Muscle of leg (tissue), 11 donors: ENCODE data around the gene FMO1. TPM values are rescaled to one million over a fixed set of nuclear protein-coding genes. Genes with fewer than 3 reads are reported as not detected.
"Not testable (repeated sequence)": the region's sequence is repeated elsewhere in the genome, so short reads cannot be mapped to it uniquely, and the experiment has no call there.

Experiments
- DNase-seq: peaks from one replicate; pipeline ENCODE4 v3.0.0; 2013
- H3K27ac ChIP-seq: one replicate; pipeline ENCODE4 v1.5.1; 2013; ENCODE audit warnings: mild to moderate bottlenecking, low read length, control low read depth
- H3K27me3 ChIP-seq: one replicate; pipeline ENCODE4 v1.6.1; 2013; ENCODE audit warnings: low read length; ENCODE audit not compliant: control insufficient read depth, insufficient read depth
- H3K36me3 ChIP-seq: one replicate; pipeline ENCODE4 v1.6.1; 2013; ENCODE audit warnings: low read length; ENCODE audit not compliant: control insufficient read depth, insufficient read depth
- H3K4me1 ChIP-seq: one replicate; pipeline ENCODE4 v1.6.1; 2013; ENCODE audit warnings: low read length; ENCODE audit not compliant: control insufficient read depth, insufficient read depth
- H3K4me3 ChIP-seq: one replicate; pipeline ENCODE4 v1.5.1; 2013; ENCODE audit warnings: low read length, control low read depth
- H3K9me3 ChIP-seq: replicated peaks from 2 replicates; pipeline ENCODE4 v1.6.1; 2013; ENCODE audit warnings: low read depth, low read length; ENCODE audit not compliant: control insufficient read depth
- WGBS: methylation state at CpG from one replicate; pipeline ENCODE4 v1.1.5; 2013; ENCODE audit warnings: missing lambda C conversion rate; ENCODE audit not compliant: insufficient coverage; 5-methylcytosine and 5-hydroxymethylcytosine counted together
- polyA plus RNA-seq, 8 donors: library from polyadenylated mRNA; unstranded; fragments of 120-200 nt; gene quantifications; one replicate each; pipeline versions ENCODE4 v1.2.1 to v1.2.3, GENCODE V29; 2013; ENCODE audit warnings: inconsistent platforms in 1 of 8, low replicate concordance in 1 of 8; ENCODE audit not compliant: insufficient read length in 8 of 8, insufficient read depth in 1 of 8
- total RNA-seq: library from RNA; stranded (reverse); fragments of 120-200 nt; gene quantifications from one replicate; pipeline ENCODE4 v1.2.4, GENCODE V29; 2013

FMO1 gene
- total and polyA plus RNA-seq, 9 donors, result 2.6 to 10.1 (median 7.5) TPM

DNA sequence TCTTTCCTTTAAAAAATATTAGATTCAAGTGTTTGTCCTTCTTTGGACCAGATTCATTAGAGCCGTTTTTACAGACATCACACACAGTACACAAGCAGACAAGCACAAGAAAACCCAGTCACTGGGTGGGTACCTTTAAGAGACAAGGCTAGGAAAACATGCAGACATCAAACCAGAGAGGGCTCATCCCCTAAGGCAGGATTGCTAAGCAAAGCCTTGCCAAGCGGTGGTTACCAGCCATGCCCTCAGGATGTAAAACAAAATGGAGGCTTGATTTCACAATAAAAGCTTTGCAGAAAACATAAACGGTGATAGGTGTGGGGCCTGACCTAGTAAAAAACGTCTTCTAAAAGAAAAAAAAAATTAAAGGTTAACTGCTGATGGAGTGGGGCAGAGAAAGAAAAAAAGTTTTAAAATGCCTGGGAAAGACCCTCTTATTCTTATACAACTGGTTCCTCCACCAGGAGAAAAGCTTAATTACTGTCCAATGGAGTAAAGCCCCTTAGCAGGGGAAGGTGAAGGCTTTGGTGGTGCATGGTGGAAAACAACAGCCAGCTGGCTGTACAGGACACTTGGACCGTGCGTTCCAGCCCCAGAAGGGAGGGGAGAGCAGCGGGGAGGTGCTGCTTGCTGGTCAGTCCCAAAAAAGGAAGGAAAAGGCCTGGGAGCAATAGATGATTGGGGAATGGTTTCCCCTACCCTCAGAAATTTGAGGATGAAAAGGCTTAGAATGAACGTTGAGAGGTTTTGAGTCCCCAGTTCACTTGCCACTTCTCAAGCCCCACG lies 30.4 kb upstream of the FMO1 start:
- H3K9me3 ChIP-seq, result no peaks in the 10 kb centered on the region
- H3K36me3 ChIP-seq, result no peaks in the 10 kb centered on the region
- no peak for DNase-seq
- no peak overlapping the region for H3K27ac ChIP-seq
- no peak overlapping the region for H3K4me3 ChIP-seq
- H3K27me3 ChIP-seq, result no peaks in the 10 kb centered on the region
- 36% methylated on average over 4 of the region's 9 CpGs for WGBS
- peaks cover 12% of the 10 kb centered on the region for H3K4me1 ChIP-seq

DNA sequence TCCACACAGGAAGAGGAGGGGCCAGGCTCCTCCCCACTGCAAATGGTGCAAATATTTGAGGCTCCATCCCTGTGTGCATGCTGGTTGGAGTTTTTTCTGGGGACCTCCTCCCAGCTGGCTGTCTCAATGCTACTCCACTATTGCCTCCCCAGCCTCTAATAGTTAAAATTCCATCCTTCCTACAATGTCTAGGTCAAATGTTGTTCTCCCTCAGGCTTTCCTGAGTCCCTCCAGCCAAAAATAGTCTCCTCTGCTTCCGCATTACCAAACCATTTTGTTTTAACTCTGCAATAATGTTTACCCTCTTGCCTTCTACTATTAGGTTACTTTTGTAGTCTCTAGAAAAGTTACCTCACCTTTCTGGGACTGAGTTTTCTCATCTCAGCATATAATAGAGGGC lies 29.6 kb upstream of the FMO1 start:
- H3K27ac ChIP-seq, result no peak overlapping the region

GRCh38 chr1:171219346-171220080 lies 28.8 kb upstream of the FMO1 start:
- Histone ChIP-seq H3K4me1 (peaks cover 14% of the 10 kb centered on the region), H3K27me3 (no peaks in the 10 kb centered on the region), H3K36me3 (no peaks in the 10 kb centered on the region), H3K27ac (peak overlapping the region; percentile 78), H3K9me3 (no peaks in the 10 kb centered on the region), H3K4me3 (no peak overlapping the region)
- WGBS, result no CpG with 5 or more reads among the region's 2 CpGs
- no peak for DNase-seq

More for the DNA sequence above, 29.6 kb upstream of the FMO1 start:
- DNase-seq, result peak; percentile 56
- no CpG with 5 or more reads among the region's 1 CpG for WGBS
- no peaks in the 10 kb centered on the region for H3K36me3 ChIP-seq
- peaks cover 16% of the 10 kb centered on the region for H3K4me1 ChIP-seq
- H3K27me3 ChIP-seq, result no peaks in the 10 kb centered on the region
- no peaks in the 10 kb centered on the region for H3K9me3 ChIP-seq
- H3K4me3 ChIP-seq, result no peak overlapping the region

DNA sequence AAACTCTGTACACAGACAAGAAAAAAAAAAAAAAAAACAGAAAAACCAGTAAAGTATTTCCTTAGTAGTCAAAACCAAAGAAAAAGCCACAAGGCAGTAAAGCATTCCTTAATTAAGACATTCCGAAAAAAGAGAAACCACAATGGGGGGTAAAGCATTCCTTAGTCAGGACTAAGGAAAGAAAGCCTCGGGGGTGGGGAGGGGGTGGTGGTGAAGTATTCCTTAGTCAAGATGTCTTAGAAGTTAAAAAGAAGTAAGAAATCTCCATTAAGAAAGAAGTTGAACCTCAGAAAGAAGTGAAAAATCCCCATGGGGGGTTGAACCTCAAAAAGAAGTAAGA lies 28.2 kb upstream of the FMO1 start:
- no peaks in the 10 kb centered on the region for H3K9me3 ChIP-seq
- WGBS, result no CpG with 5 or more reads among the region's 2 CpGs
- H3K4me3 ChIP-seq, result no peak overlapping the region
- peak overlapping the region; percentile 78 for H3K27ac ChIP-seq
- no peaks in the 10 kb centered on the region for H3K36me3 ChIP-seq
- DNase-seq, result no peak
- H3K27me3 ChIP-seq, result no peaks in the 10 kb centered on the region
- peaks cover 14% of the 10 kb centered on the region for H3K4me1 ChIP-seq

- Histone ChIP-seq H3K27ac (peak overlapping the region; percentile 78), H3K4me1 (peaks cover 14% of the 10 kb centered on the region), H3K27me3 (no peaks in the 10 kb centered on the region), H3K36me3 (no peaks in the 10 kb centered on the region), H3K9me3 (no peaks in the 10 kb centered on the region), H3K4me3 (no peak overlapping the region)
- peak; percentile 94 for DNase-seq
- WGBS, result 0% methylated on average over 5 of the region's 11 CpGs
Observed at GRCh38 chr1:171220581-171221054, 27.7 kb upstream of the FMO1 start.

DNA sequence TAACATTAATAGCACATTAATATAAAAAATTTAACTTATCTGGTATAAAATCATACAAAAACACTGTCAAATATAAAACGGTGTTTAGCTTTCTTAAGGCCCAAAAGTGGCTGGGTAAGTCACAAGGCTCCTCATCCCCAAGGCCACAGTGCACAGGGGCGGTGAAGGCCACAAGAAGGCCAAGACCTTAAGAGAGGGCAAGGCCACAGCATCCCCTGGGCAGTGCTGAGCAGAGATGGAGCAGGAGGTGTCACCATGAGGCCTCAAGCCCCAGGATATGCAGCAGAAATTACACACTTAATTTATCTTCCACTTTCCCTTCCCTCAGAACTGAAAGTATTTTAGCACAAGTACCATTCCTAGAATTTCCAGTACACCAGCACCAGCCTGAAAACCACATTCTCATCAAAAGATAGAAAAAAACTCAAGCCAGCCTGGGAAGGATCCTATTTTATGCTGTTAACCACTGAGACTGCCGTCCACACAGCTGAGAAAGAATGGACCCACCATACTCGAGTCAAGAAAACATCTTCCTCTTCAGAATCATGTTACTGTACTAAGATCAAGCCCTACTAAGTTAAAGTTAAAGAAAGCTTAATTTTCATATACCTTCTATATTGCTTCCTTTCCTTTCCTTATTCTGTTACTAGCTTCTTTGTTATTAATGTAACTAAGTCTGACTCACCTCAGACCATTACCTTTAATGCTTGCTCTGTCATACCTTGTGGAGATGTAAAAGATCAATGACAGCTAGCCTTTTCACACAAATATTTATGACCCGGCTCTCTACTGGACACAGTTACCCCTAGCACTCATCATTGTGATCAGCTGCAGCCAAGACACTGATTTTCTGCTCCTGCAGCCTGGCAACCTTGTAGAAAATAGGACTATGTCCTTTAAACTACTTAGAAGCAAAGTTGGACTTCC lies 26.4 kb upstream of the FMO1 start:
- Histone ChIP-seq H3K36me3 (no peaks in the 10 kb centered on the region), H3K27me3 (no peaks in the 10 kb centered on the region), H3K4me3 (no peak overlapping the region), H3K9me3 (no peaks in the 10 kb centered on the region), H3K4me1 (peaks cover 14% of the 10 kb centered on the region), H3K27ac (peak overlapping the region; percentile 50)
- whole genome bisulfite sequencing, result 29% methylated on average over 1 of the region's 5 CpGs
- DNase-seq, result no peak

DNA sequence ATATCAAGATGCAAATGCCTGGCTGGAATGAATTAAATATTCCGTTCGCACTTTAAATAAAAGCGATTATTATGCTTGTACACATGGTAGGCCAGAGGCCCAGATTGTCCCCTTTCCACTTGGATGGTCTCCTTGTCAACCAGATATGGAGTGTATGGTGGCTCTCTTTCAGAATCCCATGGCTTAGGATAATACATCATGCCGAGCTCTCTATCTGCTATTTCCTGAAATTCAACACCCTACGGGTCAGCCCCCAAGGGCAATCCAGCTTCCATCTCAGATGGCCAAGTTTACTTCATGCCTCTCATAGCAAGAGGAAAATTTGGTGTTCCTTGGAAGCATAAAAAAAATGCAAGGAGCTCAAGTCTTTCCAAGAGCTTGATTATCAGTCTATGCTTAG lies 25.4 kb upstream of the FMO1 start:
- no CpG with 5 or more reads among the region's 5 CpGs for WGBS
- Histone ChIP-seq H3K4me3 (no peak overlapping the region), H3K27ac (peak overlapping the region; percentile 25), H3K27me3 (no peaks in the 10 kb centered on the region), H3K9me3 (no peaks in the 10 kb centered on the region), H3K4me1 (peaks cover 14% of the 10 kb centered on the region), H3K36me3 (no peaks in the 10 kb centered on the region)
- DNase-seq, result peak; percentile 70

DNA sequence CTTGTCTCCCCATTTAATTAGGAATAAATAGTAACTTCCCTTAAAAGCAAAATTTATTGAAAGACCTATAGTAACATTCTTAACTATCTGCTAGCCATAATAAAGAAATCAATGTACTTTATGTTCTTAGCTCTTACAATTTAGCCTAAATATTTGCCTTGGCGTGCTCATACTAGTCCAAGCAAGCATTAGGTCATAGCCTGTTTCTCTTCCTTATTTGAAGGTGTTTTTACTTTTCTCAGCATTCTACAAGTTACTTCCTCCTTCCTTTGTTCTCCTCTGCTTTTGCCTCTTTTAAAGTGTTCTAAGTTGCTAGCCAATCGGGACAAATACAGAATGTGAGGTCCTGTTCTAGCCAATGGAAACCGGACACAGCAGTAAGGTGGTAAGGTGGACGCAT lies 24.0 kb upstream of the FMO1 start:
- not testable (repeated sequence) for H3K27ac ChIP-seq, H3K4me3 ChIP-seq, DNase-seq, H3K36me3 ChIP-seq, H3K9me3 ChIP-seq, H3K27me3 ChIP-seq
- peaks cover 14% of the 10 kb centered on the region for H3K4me1 ChIP-seq
- WGBS, result 89% methylated on average over 3 of the region's 4 CpGs

GRCh38 chr1:171226747-171227370 lies 21.4 kb upstream of the FMO1 start:
- Histone ChIP-seq H3K36me3 (no peaks in the 10 kb centered on the region), H3K27me3 (no peaks in the 10 kb centered on the region), H3K27ac (no peak overlapping the region), H3K4me3 (no peak overlapping the region), H3K4me1 (peaks cover 7% of the 10 kb centered on the region), H3K9me3 (no peaks in the 10 kb centered on the region)
- DNase-seq, result peak; percentile 89
- WGBS, result no CpG with 5 or more reads among the region's 1 CpG
